GM12874 (cell line): Measurements from ENCODE around the gene BPIFB4.
A peak's percentile ranks its signal among the peaks of the same experiment; 100 is the strongest.

ENCODE experiments used
- TF ChIP-seq, protein P1 (sequence below): IDR thresholded peaks from 2 replicates; pipeline ENCODE4 v1.5.1; 2011; ENCODE audit warnings: low read depth, mild to moderate bottlenecking, control low read depth, low read length, moderate library complexity; ENCODE audit not compliant: insufficient read depth

BPIFB4 gene

DNA sequence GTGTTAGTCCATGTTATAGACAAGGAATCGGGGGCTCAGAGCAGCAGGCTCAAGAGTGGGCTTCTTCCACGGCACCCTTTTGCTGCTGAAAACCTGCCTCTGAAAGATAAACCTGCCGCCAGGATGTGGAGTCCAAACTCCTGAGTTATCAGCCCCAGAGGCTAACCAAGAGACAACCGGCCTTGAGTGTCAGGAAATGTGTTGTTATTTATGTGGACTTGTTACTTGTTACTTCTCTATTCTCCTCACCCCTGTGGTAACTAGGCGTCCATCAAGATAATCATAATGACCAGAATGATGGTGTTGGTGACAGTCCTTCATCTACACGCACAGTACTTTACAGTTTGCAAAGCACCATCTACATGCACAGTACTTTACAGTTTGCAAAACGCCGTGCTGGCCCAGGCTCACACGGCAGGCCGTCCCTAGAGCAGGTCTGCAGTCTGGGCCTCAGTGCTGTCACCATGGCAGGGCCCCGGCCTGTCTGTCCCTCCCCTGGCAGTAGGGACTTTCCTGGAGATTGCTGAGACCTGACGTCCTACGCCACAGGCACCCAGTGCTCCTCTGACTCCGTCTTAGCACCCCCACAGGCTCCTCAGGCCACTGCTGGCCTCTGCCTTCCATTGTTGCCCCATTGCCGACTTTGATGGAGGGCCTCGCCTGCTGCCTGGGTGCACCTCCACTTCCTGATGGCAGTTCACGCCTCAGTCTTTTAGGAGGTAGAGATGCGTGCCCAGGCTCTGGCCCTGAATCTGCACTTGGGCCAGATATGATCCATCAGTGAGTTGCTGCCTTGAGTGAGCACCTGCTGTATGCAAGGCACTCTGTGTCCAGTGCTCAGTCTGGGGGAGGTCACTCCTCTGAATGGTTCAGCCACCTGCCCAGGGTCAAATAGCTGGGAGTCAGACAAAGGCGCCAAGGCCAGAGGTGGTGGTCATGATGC lies 9.1 kb upstream of the BPIFB4 start:
- TF ChIP-seq, protein P1, sequence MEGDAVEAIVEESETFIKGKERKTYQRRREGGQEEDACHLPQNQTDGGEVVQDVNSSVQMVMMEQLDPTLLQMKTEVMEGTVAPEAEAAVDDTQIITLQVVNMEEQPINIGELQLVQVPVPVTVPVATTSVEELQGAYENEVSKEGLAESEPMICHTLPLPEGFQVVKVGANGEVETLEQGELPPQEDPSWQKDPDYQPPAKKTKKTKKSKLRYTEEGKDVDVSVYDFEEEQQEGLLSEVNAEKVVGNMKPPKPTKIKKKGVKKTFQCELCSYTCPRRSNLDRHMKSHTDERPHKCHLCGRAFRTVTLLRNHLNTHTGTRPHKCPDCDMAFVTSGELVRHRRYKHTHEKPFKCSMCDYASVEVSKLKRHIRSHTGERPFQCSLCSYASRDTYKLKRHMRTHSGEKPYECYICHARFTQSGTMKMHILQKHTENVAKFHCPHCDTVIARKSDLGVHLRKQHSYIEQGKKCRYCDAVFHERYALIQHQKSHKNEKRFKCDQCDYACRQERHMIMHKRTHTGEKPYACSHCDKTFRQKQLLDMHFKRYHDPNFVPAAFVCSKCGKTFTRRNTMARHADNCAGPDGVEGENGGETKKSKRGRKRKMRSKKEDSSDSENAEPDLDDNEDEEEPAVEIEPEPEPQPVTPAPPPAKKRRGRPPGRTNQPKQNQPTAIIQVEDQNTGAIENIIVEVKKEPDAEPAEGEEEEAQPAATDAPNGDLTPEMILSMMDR: no peak

DNA sequence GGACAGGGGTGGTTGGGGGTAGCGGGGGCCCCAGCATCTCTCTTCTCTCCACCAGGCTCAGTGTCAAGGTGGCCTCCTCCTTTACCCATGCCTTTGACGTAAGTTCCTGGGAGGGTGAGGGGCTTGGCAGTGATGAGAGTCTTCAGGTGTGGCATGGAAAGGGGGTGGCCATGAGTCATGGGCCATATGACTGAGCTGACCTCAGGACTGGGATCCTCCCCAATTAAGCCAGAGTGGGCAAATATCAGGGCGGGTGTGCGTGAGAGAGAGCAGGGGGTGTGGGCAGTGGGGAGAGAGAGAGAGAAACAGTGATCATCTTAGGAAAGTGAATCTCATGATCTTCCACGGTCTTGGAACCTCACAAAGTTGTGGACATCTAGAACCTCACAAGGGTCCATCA lies 8.2 kb upstream of the BPIFB4 start:
- TF ChIP-seq, protein P1: no peak

DNA sequence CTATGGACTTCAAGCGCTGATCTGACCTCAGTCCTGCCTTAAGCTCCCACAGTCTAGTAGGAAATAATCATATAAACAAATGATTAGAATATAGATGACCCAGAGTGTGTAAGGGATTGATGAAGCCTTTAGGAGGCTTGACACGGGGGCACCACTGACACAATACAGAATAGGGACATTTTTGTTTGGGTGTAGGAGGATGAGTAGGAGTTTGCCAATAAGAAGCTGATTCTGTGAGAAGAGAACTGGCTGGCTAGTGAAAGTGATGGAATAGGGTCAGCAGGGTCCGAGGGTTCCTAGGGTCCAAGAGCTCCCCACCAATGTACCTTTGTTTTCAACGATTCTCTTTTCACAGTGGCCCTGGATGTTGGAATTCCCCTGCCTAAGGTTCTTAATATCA lies 7.1 kb upstream of the BPIFB4 start:
- TF ChIP-seq, protein P1: no peak

DNA sequence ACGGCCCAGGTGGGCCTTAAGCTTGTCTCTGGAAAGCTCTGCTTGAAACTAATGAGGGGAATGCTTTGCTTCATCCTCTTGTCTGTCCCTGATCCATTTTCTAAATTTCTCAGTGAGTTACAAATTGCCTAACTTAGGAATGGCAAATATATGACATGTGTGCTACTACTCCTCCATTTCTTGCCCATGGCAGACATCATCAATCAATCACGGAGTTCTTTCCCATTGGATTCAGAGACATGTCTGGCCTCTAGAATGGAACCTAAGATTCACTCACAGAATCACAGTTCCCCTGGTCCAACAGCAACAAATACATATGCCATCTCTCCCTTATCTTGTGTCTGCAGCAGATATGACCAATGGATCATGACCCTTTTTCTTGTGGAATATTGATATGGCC lies 6.6 kb upstream of the BPIFB4 start:
- TF ChIP-seq, protein P1: no peak

DNA sequence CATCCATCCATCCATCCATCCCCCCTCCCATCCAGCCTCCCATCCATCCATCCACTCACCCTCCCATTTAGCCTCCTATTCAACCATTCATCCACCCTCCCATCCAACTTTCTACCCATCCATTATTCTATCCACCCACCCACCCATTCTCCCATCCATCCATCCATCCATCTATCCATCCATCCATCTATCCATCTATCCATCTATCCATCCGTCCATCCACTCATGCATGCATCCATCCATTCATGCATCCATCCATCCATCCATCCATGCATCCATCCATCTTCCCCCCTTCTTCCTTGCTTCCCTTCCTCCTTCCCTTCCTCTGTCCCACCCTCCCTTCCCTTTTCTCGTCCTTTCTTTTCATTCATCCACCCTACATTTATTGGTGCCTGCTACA lies 4.8 kb upstream of the BPIFB4 start:
- TF ChIP-seq, protein P1: no peak

DNA sequence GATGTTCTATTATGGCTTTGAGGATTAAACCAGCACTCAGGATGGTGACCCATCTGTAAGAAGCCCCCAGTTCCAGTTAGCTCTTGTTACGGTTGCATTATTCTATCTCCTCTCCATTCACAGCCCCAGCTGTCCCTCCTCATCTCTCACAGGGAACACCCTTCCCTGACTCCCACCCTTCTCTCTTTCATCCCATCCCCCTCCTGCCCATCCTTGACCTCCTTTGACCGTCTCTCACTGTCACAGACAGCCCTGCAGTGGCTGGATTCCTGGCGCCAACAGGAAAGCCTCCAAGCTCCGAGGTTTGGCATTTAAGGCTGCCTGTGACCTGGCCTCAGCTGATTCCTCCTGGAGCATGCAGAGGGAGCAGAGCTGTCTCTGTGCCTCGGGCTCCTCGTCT lies 4.2 kb upstream of the BPIFB4 start:
- TF ChIP-seq, protein P1: no peak

DNA sequence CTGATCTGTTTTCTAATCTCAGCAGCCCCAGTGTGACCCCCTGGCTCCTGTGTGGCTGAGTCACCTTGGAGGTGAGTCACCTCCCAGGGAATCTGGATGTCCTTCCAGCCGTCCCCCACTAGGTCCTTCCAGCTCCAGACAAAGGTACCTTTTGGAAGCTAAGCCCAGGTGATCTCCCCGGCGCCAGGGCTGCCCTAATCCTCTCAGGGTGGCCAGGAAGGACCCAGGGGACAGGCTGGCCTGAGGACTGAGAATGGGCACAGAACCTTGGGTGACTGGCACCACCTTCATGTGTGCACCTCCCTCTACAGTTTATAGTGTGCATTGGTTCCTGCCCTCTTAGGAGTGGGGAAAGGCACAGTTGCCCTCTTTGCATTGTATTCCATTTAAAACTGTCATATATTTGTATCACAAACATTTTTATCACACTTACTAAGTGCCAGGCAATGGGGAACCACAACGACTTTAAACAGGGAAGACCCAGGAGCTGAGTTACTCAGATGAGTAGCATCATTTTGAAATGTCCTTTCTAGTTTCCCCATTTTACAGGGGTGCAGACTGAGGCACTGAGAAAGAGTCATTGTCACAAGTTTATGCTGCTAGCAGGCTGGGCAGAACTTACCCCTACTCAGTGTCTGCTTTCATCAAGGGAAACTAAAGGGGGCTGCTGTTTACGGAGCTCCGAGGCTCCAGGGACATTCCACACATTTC lies 2.6 kb upstream of the BPIFB4 start:
- TF ChIP-seq, protein P1: peak; percentile 19; the same call in 1 of the 2 replicates
